CD4-positive, CD25-positive, alpha-beta regulatory T cell (primary cell): ENCODE results near the gene BRD7. TPM values are rescaled to one million over a fixed set of nuclear protein-coding genes. Genes with fewer than 3 reads are reported as not detected.
A peak's percentile ranks its signal among the peaks of the same experiment; 100 is the strongest.
"Not testable (repeated sequence)": the region's sequence is repeated elsewhere in the genome, so short reads cannot be mapped to it uniquely, and the experiment has no call there.

ENCODE experiments used
- ATAC-seq, 2 donors: fragments of 150-1000 bp; cut with Tn5 transposase; one replicate each; pipeline ENCODE4 v1.10.0; 2021; ENCODE audit warnings: low read depth in 2 of 2, moderate number of reproducible peaks in 2 of 2, moderate library complexity in 1 of 2
- DNase-seq, 3 donors: peaks; one replicate each; pipeline versions ENCODE4 v3.0.0 to v3.0.0-alpha.2; 2012 to 2022; ENCODE audit warnings: mixed read lengths in 1 of 3
- H3K27ac ChIP-seq: one replicate; pipeline ENCODE4 v1.7.0; 2013; ENCODE audit warnings: mild to moderate bottlenecking, low read length; ENCODE audit not compliant: insufficient read depth, poor library complexity, severe bottlenecking
- H3K27me3 ChIP-seq: one replicate; pipeline ENCODE4 v1.7.0; 2013; ENCODE audit warnings: low read length; ENCODE audit not compliant: control insufficient read depth, insufficient read depth
- H3K36me3 ChIP-seq: one replicate; pipeline ENCODE4 v1.7.0; 2013; ENCODE audit warnings: mild to moderate bottlenecking, low read length, moderate library complexity; ENCODE audit not compliant: control insufficient read depth, insufficient read depth
- H3K4me1 ChIP-seq: 2 replicates; pipeline ENCODE4 v1.7.0; 2013; ENCODE audit warnings: mild to moderate bottlenecking, low read length; ENCODE audit not compliant: insufficient read depth, control insufficient read depth, poor library complexity, severe bottlenecking
- H3K4me3 ChIP-seq: one replicate; pipeline ENCODE4 v1.7.0; 2013; ENCODE audit warnings: low read depth, mild to moderate bottlenecking, low read length, moderate library complexity
- H3K9me3 ChIP-seq, 2 experiments: 1 replicate in 1 of 2; 2 replicates in 1 of 2; pipeline ENCODE4 v1.7.0; 2013; ENCODE audit warnings: low read length in 2 of 2, mild to moderate bottlenecking in 1 of 2, moderate library complexity in 1 of 2; ENCODE audit not compliant: control insufficient read depth in 2 of 2
- H3K27ac Mint-ChIP-seq, 3 donors: one replicate each; pipeline ENCODE4 v1.8.0; 2020 to 2022; ENCODE audit warnings: mild to moderate bottlenecking in 3 of 3, mixed read lengths in 3 of 3, moderate library complexity in 2 of 3
- H3K27me3 Mint-ChIP-seq: one replicate; pipeline ENCODE4 v1.8.0; 2022; ENCODE audit warnings: mild to moderate bottlenecking, mixed read lengths
- H3K36me3 Mint-ChIP-seq: one replicate; pipeline ENCODE4 v1.8.0; 2020; ENCODE audit warnings: mixed read lengths
- H3K4me1 Mint-ChIP-seq, 4 donors: one replicate each; pipeline ENCODE4 v1.8.0; 2020 to 2022; ENCODE audit warnings: mixed read lengths in 4 of 4, mild to moderate bottlenecking in 1 of 4
- H3K4me3 Mint-ChIP-seq, 4 donors: one replicate each; pipeline ENCODE4 v1.8.0; 2020 to 2022; ENCODE audit warnings: mild to moderate bottlenecking in 4 of 4, mixed read lengths in 4 of 4, moderate library complexity in 3 of 4
- H3K9me3 Mint-ChIP-seq, 7 donors: one replicate each; pipeline ENCODE4 v1.8.0; 2020 to 2022; ENCODE audit warnings: mixed read lengths in 7 of 7, mild to moderate bottlenecking in 3 of 7, moderate library complexity in 2 of 7
- polyA plus RNA-seq, 4 donors: library from polyadenylated mRNA; unstranded; fragments of 300-500 nt; fragmentation: Illumina TruSeq; gene quantifications; one replicate each; pipeline ENCODE4 v1.2.3, GENCODE V29; 2021
- total RNA-seq: library from RNA; stranded (reverse); gene quantifications from one replicate; pipeline ENCODE4 v1.2.3, GENCODE V29; 2022

Gene BRD7
- total and polyA plus RNA-seq, 5 donors from 2014 or later: 23.3 to 88.6 (median 37.4) TPM

DNA sequence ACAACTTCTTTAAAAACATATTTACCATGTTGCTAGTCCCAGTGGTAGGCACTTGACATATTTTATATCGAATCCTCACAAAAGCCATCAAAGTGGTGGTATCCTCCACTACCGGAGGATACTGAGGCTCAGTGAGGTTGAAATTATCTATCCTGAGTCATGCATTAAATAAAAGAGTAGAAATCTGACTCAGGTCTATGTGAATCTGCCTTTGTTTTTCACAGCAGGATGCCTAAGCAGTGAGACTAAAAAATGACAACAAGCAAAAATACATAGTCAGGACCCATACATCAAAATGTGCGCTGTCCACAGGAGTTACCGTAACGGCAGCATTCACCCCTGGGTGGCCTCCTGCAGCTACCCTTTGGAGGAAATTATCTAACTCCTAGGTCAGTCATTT, 17.7 kb downstream of the BRD7 start:
- H3K27me3 ChIP-seq: no peaks in the 10 kb centered on the region
- H3K27me3 Mint-ChIP-seq: no peaks in the 10 kb centered on the region
- peaks cover 6% of the 10 kb centered on the region for H3K4me1 ChIP-seq
- DNase-seq: no peak
- no peak for ATAC-seq
- H3K4me3 ChIP-seq: no peak overlapping the region
- H3K9me3 Mint-ChIP-seq: peaks cover 0 to 4% (median 0%) of the 10 kb centered on the region in 7 donors
- H3K36me3 ChIP-seq: peaks cover 36% of the 10 kb centered on the region
- peaks cover 52% of the 10 kb centered on the region for H3K36me3 Mint-ChIP-seq
- H3K4me1 Mint-ChIP-seq: peaks cover 17 to 28% (median 21%) of the 10 kb centered on the region in 4 donors
- H3K4me3 Mint-ChIP-seq: no peak overlapping the region
- H3K27ac ChIP-seq: no peak overlapping the region
- H3K27ac Mint-ChIP-seq: no peak overlapping the region
- no peaks in the 10 kb centered on the region for H3K9me3 ChIP-seq

- H3K4me1 ChIP-seq, H3K4me3 Mint-ChIP-seq, H3K27me3 Mint-ChIP-seq, H3K4me3 ChIP-seq, H3K27ac Mint-ChIP-seq, DNase-seq, H3K9me3 Mint-ChIP-seq, ATAC-seq, H3K27me3 ChIP-seq, H3K9me3 ChIP-seq, H3K27ac ChIP-seq: not testable (repeated sequence)
- Mint-ChIP-seq H3K36me3 (peaks cover 57% of the 10 kb centered on the region), H3K4me1 (peaks cover 6 to 27% (median 16%) of the 10 kb centered on the region in 4 donors)
- peaks cover 35% of the 10 kb centered on the region for H3K36me3 ChIP-seq
These were observed 23.6 kb downstream of the BRD7 start for GRCh38 chr16:50345210-50345609.

GRCh38 chr16:50343566-50343965, 25.2 kb downstream of the BRD7 start:
- not testable (repeated sequence) for DNase-seq, H3K9me3 Mint-ChIP-seq, H3K27me3 ChIP-seq, H3K27ac ChIP-seq, ATAC-seq, H3K27ac Mint-ChIP-seq, H3K4me3 Mint-ChIP-seq, H3K27me3 Mint-ChIP-seq, H3K4me3 ChIP-seq, H3K9me3 ChIP-seq
- Histone ChIP-seq H3K36me3 (peaks cover 25% of the 10 kb centered on the region), H3K4me1 (peaks cover 12% of the 10 kb centered on the region)
- Mint-ChIP-seq H3K36me3 (peaks cover 49% of the 10 kb centered on the region), H3K4me1 (peaks cover 10 to 35% (median 22%) of the 10 kb centered on the region in 4 donors)

GRCh38 chr16:50340578-50340977, 28.2 kb downstream of the BRD7 start:
- ATAC-seq: no peak

DNA sequence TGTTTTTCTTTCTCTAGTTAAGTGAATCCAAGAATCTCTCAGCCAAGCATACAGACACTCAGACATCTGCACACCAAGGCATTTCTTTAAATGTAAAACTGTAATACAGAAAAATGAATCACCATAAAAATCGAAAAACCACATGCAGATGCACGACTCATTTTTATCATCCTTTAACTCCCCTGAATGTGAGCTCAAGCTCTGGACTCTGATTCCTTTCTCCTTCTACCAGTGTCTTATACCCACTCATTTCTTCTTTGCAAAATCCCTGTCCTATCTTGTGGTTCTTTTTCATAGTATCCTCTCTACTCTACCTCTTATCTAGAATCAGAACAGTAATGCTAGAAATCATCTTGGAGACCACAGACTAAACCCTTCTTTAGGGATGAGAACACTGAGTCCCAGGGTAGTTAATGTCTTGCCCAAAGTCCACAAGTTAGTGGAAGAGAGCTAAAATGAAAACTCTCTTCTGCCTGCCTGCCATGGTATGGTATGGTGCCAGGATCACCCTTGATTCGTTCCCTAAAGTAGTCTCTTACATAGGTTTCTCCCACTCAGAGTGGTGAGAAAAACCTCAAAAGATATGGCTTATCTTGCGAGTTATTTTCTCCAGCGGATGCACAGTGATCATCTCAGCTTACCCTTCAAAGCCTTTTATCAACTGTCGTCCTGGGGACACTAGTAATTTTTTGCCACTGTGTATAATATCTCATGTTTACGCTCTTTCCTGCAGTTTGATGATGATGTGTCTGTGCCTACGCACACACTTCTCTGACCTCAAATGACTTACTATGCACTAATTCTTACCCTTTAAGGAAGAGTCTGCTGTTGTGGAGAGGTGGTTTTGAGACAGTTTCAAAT, 30.2 kb downstream of the BRD7 start:
- Histone ChIP-seq H3K27ac (peak overlapping the region; percentile 90), H3K36me3 (peaks cover 25% of the 10 kb centered on the region), H3K27me3 (no peaks in the 10 kb centered on the region), H3K4me3 (peak overlapping the region; percentile 59), H3K4me1 (peaks cover 55% of the 10 kb centered on the region), H3K9me3 (no peaks in the 10 kb centered on the region)
- Mint-ChIP-seq H3K27ac (peak overlapping the region; percentile 86 to 95 (median 94)), H3K9me3 (peaks cover 0 to 2% (median 0%) of the 10 kb centered on the region in 7 donors), H3K4me1 (peaks cover 31 to 54% (median 44%) of the 10 kb centered on the region in 4 donors), H3K27me3 (no peaks in the 10 kb centered on the region), H3K36me3 (peaks cover 35% of the 10 kb centered on the region), H3K4me3 (peak overlapping the region; percentile 22 to 89 (median 35))
- ATAC-seq (peak; percentile 80 to 85), DNase-seq (peak; percentile 37 to 78 (median 67))

More at GRCh38 chr16:50340578-50340977, 28.2 kb downstream of the BRD7 start:
- H3K4me1 ChIP-seq: peaks cover 40% of the 10 kb centered on the region
- H3K36me3 Mint-ChIP-seq: peaks cover 33% of the 10 kb centered on the region
- H3K4me3 Mint-ChIP-seq: no peak overlapping the region
- peak overlapping the region; percentile 30 for H3K27ac ChIP-seq
- no peaks in the 10 kb centered on the region for H3K9me3 ChIP-seq
- no peak overlapping the region for H3K4me3 ChIP-seq
- DNase-seq: no peak
- no peaks in the 10 kb centered on the region for H3K27me3 ChIP-seq
- no peaks in the 10 kb centered on the region for H3K27me3 Mint-ChIP-seq
- peaks cover 25% of the 10 kb centered on the region for H3K36me3 ChIP-seq
- H3K9me3 Mint-ChIP-seq: no peaks in the 10 kb centered on the region
- peaks cover 19 to 42% (median 36%) of the 10 kb centered on the region in 4 donors for H3K4me1 Mint-ChIP-seq
- peak overlapping the region in 1 of 3 donors; percentile 68 for H3K27ac Mint-ChIP-seq

GRCh38 chr16:50336884-50337283, 31.9 kb downstream of the BRD7 start:
- peaks cover 31% of the 10 kb centered on the region for H3K36me3 ChIP-seq
- Mint-ChIP-seq H3K4me3 (peak overlapping the region in 3 of 4 donors; percentile 73 to 94 (median 86)), H3K4me1 (peaks cover 31 to 53% (median 49%) of the 10 kb centered on the region in 4 donors), H3K27me3 (no peaks in the 10 kb centered on the region), H3K36me3 (peaks cover 44% of the 10 kb centered on the region), H3K27ac (peak overlapping the region; percentile 86 to 94 (median 93)), H3K9me3 (peaks cover 0 to 2% (median 0%) of the 10 kb centered on the region in 7 donors)
- ATAC-seq (no peak), DNase-seq (no peak)
- H3K4me1 ChIP-seq: peaks cover 55% of the 10 kb centered on the region
- no peak overlapping the region for H3K4me3 ChIP-seq
- H3K27me3 ChIP-seq: no peaks in the 10 kb centered on the region
- H3K27ac ChIP-seq: peak overlapping the region; percentile 90
- no peaks in the 10 kb centered on the region for H3K9me3 ChIP-seq

DNA sequence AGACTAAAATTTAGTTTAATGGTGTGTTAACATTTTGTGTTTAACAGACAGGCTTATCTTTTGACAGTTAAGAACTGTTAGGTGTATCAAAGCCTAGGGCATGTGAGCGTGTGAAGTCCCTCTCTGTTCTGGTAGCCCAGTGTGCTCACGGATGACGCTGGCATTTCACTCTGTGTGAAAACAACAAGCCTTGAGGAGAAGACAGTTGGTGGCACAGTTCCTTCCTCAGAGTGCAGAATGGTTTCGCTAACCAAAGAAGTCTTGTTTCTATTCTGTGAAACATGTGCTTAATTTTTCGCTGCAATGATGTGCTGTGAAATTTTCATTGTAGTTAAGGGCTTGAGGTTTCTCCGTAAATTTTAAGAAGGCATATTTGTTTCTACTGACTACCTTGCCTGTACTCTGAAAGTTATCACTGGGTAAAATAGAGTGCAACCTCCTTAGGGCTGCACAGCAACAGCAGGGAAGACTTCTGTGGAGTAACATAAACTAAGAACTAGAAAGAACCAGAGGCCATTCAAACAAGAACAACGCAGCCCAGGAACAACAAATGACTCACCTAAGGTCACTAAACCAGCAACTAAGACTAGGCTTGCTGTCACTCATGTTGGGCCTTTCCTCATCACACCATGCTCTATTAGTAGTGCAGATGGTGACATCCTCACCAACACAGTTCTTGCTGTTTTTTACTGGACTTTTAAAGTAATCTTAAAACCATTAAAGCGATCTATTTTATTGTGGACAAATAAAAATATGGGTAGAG, 33.4 kb downstream of the BRD7 start:
- Histone ChIP-seq H3K9me3 (no peaks in the 10 kb centered on the region), H3K27ac (peak overlapping the region; percentile 90), H3K4me1 (peaks cover 55% of the 10 kb centered on the region), H3K27me3 (no peaks in the 10 kb centered on the region), H3K36me3 (peaks cover 25% of the 10 kb centered on the region), H3K4me3 (peak overlapping the region; percentile 16)
- Mint-ChIP-seq H3K27me3 (no peaks in the 10 kb centered on the region), H3K36me3 (peaks cover 48% of the 10 kb centered on the region), H3K4me1 (peaks cover 33 to 61% (median 53%) of the 10 kb centered on the region in 4 donors), H3K9me3 (peaks cover 0 to 2% (median 0%) of the 10 kb centered on the region in 7 donors), H3K27ac (peak overlapping the region; percentile 89 to 94 (median 93)), H3K4me3 (peak overlapping the region; percentile 37 to 83 (median 58))
- ATAC-seq (peak; percentile 70 to 74), DNase-seq (peak; percentile 54 to 82 (median 62))
